HG03196 (cell line): Measurements from ENCODE around the gene POU4F1.
A peak's percentile ranks its signal among the peaks of the same experiment; 100 is the strongest.
"Not testable (repeated sequence)": the region's sequence is repeated elsewhere in the genome, so short reads cannot be mapped to it uniquely, and the experiment has no call there.

Source experiments
- ATAC-seq: cut with Tn5 transposase; IDR thresholded peaks from one replicate; pipeline ENCODE4 v1.9.1; 2021; ENCODE audit not compliant: unreplicated experiment

The POU4F1 gene

GRCh38 chr13:78603240-78603957, at the start of gene POU4F1:
TSS of gene POU4F1 (minus strand) at chr13:78603552. CDS start at chr13:78603326, 226 bp downstream.
- peak; percentile 77 for ATAC-seq

- ATAC-seq: no peak
Measured at GRCh38 chr13:78652651-78653050, 49.3 kb upstream of the POU4F1 start.

- no peak for ATAC-seq
Measured at GRCh38 chr13:78650717-78651083, 47.3 kb upstream of the POU4F1 start.

GRCh38 chr13:78649997-78650716, 46.8 kb upstream of the POU4F1 start:
- ATAC-seq: no peak

GRCh38 chr13:78647109-78647678, 43.8 kb upstream of the POU4F1 start:
- ATAC-seq: not testable (repeated sequence)

GRCh38 chr13:78638216-78638615, 34.9 kb upstream of the POU4F1 start:
- no peak for ATAC-seq

GRCh38 chr13:78636495-78636894, 33.1 kb upstream of the POU4F1 start:
- no peak for ATAC-seq

- ATAC-seq: no peak
Measured at GRCh38 chr13:78632996-78633395, 29.6 kb upstream of the POU4F1 start.

- no peak for ATAC-seq
Measured at GRCh38 chr13:78631077-78631476, 27.7 kb upstream of the POU4F1 start.

GRCh38 chr13:78630511-78630910, 27.2 kb upstream of the POU4F1 start:
- no peak for ATAC-seq

GRCh38 chr13:78625384-78625783, 22.0 kb upstream of the POU4F1 start:
- no peak for ATAC-seq

- ATAC-seq: no peak
Measured at GRCh38 chr13:78623132-78623531, 19.8 kb upstream of the POU4F1 start.

- no peak for ATAC-seq
Measured at GRCh38 chr13:78620936-78621470, 17.7 kb upstream of the POU4F1 start.

GRCh38 chr13:78618411-78618810, 15.1 kb upstream of the POU4F1 start:
- no peak for ATAC-seq

GRCh38 chr13:78611040-78611439, 7.7 kb upstream of the POU4F1 start:
- no peak for ATAC-seq

- ATAC-seq: no peak
Measured at GRCh38 chr13:78610381-78610883, 7.1 kb upstream of the POU4F1 start.

GRCh38 chr13:78609464-78610205, 6.3 kb upstream of the POU4F1 start:
- no peak for ATAC-seq

- no peak for ATAC-seq
Measured at GRCh38 chr13:78608688-78609463, 5.5 kb upstream of the POU4F1 start.

- ATAC-seq: no peak
Measured at GRCh38 chr13:78608252-78608687, 4.9 kb upstream of the POU4F1 start.
